GM18505 (cell line): ENCODE data around the gene ILK.
A peak's percentile ranks its signal among the peaks of the same experiment; 100 is the strongest.

Source experiments
- ATAC-seq: cut with Tn5 transposase; IDR thresholded peaks from one replicate; pipeline ENCODE4 v1.9.1; 2021; ENCODE audit not compliant: unreplicated experiment
- POLR2A ChIP-seq: IDR thresholded peaks from 4 replicates; pipeline ENCODE4 v1.6.1; 2011; ENCODE audit warnings: borderline replicate concordance; ENCODE audit not compliant: insufficient read depth, insufficient read length; ENCODE audit errors: extremely low read depth

ILK gene

GRCh38 chr11:6603287-6604080 is at the start of gene ILK, which contains the start of gene RRP8:
Gene ILK, plus strand, starts transcription at chr11:6603774. Its CDS starts 498 bp downstream, at chr11:6604272.
Gene RRP8, minus strand, starts transcription at chr11:6603616. Its CDS starts 114 bp downstream, at chr11:6603502.
- ATAC-seq, result peak; percentile 76
- TF ChIP-seq POLR2A, result peak; percentile 84

DNA sequence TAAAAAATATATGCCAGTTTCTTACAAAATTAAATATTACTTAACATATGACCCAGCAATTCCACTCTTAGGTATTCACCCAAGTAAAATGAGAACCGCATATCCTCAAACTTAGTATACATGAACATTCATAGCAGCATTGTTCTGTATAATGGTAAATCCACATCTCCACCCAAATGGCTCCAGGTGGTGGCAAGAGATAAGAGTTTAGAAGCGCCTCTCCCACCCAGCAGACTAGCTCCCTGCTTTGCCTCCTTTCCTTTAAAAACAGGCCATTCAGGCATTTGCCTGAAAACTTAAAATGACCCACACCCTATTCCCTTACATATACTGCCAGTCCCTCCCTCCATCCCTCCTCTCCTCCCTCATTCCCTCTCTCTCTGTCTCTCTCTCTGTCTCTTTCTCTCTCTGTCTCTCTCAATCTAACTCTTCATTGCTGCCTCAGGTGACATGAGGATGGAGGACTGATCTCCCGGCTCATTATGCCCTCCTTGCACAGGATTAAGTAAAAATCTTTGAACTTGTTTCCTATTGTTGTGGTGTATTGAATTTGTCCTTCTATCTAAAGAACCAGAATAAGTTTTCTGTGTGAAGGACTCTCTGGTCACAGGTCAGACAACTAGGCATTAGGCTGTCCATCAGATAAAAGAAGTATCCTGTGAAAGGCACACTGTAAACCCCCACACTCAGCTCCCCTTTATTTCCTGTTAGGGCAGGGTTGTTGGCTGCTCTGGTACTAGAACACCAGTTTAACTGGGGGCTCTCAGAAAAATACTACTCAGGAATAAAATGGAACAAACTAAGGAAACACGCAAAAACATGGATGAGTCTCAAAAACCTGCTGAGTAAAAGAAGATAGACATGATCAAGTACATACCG is 48.5 kb upstream of the ILK start:
- TF ChIP-seq POLR2A, result no peak
- ATAC-seq, result no peak

GRCh38 chr11:6556139-6556949 is 47.2 kb upstream of the ILK start:
- ATAC-seq, result no peak
- no peak for TF ChIP-seq POLR2A

DNA sequence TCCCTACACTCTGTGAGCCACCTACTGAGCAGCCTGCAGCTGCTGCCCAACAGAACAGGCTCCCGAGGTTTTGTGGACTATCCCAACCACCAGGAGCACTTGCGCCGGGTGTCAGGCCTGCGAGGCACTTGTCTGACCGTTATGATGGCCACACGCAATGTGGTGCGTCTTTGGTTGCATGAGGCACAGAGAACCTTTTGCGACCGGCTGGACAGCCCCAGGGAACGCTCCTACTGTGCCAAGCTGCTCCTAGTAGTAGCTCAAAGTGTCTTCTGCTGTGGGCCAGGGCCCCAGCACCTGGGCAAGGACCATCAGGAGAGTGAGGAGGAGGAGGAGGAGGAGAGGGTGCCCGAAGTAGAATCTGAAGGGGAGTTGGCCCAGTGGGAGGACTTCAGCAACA is 46.5 kb upstream of the ILK start:
- ATAC-seq, result no peak
- TF ChIP-seq POLR2A, result no peak

DNA sequence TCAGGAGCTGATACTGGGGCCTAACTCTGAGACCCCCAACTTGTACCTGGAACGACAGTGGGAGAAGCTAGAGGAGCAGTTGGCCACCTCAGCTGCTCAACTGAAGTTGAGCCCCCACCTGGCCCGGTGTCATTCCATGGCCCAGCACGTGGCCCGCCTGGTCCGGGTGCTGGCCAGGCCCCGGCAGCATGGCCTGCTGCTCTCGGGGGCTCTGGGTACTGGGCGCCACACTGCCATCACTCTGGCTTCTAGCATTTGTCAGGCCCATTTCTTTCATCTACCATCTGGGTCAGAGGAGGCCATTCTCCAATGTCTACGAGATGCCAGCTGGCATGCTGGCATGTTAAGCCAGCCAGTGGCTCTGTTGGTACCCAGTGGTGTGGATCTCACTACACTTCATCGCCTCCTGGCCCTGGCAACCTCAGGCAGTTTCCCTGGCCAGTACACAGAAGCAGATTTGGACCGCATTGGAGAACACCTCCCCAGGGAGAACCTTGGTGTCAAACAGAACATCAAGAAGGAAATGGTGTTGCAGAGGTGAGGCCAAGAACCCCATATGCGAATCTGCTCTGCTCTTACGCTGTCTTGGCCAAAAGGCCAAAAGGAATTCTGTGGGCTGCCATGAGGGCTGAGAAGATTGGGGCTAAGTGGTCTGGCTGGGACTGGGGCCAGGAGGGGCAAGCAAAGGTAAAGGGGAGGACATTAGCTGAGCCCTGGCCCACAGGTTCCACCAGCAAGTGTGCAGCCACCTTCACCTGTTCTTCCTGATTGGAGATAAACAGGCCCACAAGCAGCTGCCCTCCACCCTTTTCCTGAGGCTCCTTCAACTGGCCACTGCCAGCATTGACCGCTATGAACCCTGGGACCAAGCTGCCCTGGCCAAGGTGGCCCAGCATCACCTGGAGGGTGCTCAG is 45.6 kb upstream of the ILK start:
- ATAC-seq, result no peak
- no peak for TF ChIP-seq POLR2A

DNA sequence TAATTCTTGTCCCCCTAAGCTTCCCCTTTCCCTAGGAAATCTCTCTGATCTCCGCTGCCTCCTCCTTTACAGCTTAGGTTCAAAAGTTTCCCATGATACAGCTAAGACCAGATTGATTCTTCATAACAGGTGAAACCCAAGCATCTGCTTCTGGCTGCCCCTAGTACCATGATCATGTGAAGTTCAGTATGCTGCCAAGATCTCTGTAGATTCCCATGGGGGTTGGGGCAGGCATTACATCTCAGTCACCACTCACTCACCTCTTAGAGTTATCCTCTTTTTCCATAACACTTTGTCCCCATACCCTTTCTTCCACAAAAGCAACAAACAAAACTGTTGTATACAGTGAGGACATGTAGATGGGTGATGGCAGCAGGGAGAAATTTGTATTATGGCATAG is 44.2 kb upstream of the ILK start:
- no peak for ATAC-seq
- no peak for TF ChIP-seq POLR2A

- ATAC-seq, result no peak
- TF ChIP-seq POLR2A, result no peak
Measured at GRCh38 chr11:6561288-6561687, 42.3 kb upstream of the ILK start.

GRCh38 chr11:6563121-6563619 is 40.4 kb upstream of the ILK start:
- no peak for TF ChIP-seq POLR2A
- no peak for ATAC-seq

DNA sequence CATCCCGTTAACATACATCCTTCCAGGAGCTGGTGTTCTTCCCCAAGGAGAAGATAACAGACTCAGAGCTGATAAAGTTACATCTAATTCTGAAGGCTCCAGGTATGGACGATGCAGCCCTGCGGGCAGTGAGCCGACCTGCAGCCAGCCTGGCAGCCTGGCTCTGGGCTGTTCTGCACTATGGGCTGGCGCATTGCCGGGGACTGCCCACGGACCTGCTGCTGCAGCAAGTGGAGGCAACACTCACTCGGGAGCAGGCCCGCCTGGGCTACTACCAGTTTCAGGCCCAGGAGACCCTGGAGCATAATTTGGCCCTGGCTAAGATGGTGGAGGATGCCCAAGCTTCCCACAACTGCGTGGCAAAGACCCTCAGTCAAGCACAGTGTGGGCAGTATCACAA is 39.9 kb upstream of the ILK start:
- TF ChIP-seq POLR2A, result no peak
- no peak for ATAC-seq

GRCh38 chr11:6565325-6565724 is 38.2 kb upstream of the ILK start:
- ATAC-seq, result no peak
- TF ChIP-seq POLR2A, result no peak

GRCh38 chr11:6565988-6566703 is 37.4 kb upstream of the ILK start:
- ATAC-seq, result no peak
- TF ChIP-seq POLR2A, result no peak
